Stimulated activated CD4-positive, alpha-beta T cell treated with anti-CD3 and anti-CD28 coated beads, Interleukin-15, amount 100 ng/mL, for 48 hours (primary cell): ENCODE data around the gene MSI2.

Experiments
- DNase-seq, 2 donors: peaks; one replicate each; pipeline ENCODE4 v3.0.0-alpha.2; 2020; ENCODE audit warnings: low read depth in 2 of 2

The MSI2 gene

GRCh38 chr17:57523926-57524632 lies 267.8 kb downstream of the MSI2 start:
- no peak for DNase-seq

GRCh38 chr17:57524839-57525568 lies 268.7 kb downstream of the MSI2 start:
- no peak for DNase-seq

- no peak for DNase-seq
Measured at GRCh38 chr17:57527221-57528057, 271.1 kb downstream of the MSI2 start.

- no peak for DNase-seq
Measured at GRCh38 chr17:57528058-57528451, 271.7 kb downstream of the MSI2 start.

- DNase-seq, result no peak
Measured at GRCh38 chr17:57530026-57530425, 273.7 kb downstream of the MSI2 start.

GRCh38 chr17:57530508-57530907 lies 274.2 kb downstream of the MSI2 start:
- DNase-seq, result no peak

GRCh38 chr17:57531078-57531477 lies 274.8 kb downstream of the MSI2 start:
- DNase-seq, result no peak

- no peak for DNase-seq
Measured at GRCh38 chr17:57531648-57532504, 275.6 kb downstream of the MSI2 start.

GRCh38 chr17:57532556-57532955 lies 276.2 kb downstream of the MSI2 start:
- DNase-seq, result no peak

GRCh38 chr17:57532966-57533365 lies 276.6 kb downstream of the MSI2 start:
- no peak for DNase-seq

- DNase-seq, result no peak
Measured at GRCh38 chr17:57533684-57534305, 277.5 kb downstream of the MSI2 start.

GRCh38 chr17:57534863-57535248 lies 278.5 kb downstream of the MSI2 start:
- no peak for DNase-seq

GRCh38 chr17:57535249-57535966 lies 279.1 kb downstream of the MSI2 start:
- DNase-seq, result no peak

- DNase-seq, result no peak
Measured at GRCh38 chr17:57536289-57536688, 280.0 kb downstream of the MSI2 start.

GRCh38 chr17:57536789-57537523 lies 280.6 kb downstream of the MSI2 start:
- DNase-seq, result no peak

GRCh38 chr17:57537524-57538410 lies 281.4 kb downstream of the MSI2 start:
- DNase-seq, result no peak

- DNase-seq, result no peak
Measured at GRCh38 chr17:57538736-57539456, 282.6 kb downstream of the MSI2 start.
